22Rv1 (cell line): ENCODE results near the gene BAHCC1.

Experiments
- ZFX ChIP-seq: fragments of 450-650 bp; IDR thresholded peaks from 2 replicates; pipeline ENCODE4 v1.6.1; 2017; ENCODE audit warnings: antibody characterized with exemption, borderline replicate concordance
- TF ChIP-seq, protein P1 (sequence below): fragments of 450-650 bp; IDR thresholded peaks from 2 replicates; pipeline ENCODE4 v1.5.1; 2017; ENCODE audit warnings: mild to moderate bottlenecking

DNA sequence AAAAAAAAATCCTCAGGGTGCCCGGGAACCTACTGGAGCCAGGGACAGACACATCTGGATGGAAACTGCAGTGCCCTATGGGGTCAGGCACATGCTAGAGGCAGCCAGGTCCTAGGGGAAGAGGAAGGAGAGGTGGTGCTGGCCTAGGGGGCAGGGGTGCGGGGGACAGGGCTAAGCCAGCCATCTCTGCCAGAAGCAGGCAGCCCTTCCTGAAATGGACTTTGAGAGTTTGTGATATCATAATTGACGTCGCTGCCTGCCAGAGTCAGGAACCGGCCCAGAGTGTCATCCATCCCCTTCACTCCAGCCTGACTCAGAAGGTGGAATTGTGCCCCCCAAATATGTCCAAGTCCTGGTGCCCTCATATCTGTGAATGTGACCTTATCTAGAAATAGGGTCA lies 25.0 kb upstream of the BAHCC1 start:
- TF ChIP-seq, protein P1, sequence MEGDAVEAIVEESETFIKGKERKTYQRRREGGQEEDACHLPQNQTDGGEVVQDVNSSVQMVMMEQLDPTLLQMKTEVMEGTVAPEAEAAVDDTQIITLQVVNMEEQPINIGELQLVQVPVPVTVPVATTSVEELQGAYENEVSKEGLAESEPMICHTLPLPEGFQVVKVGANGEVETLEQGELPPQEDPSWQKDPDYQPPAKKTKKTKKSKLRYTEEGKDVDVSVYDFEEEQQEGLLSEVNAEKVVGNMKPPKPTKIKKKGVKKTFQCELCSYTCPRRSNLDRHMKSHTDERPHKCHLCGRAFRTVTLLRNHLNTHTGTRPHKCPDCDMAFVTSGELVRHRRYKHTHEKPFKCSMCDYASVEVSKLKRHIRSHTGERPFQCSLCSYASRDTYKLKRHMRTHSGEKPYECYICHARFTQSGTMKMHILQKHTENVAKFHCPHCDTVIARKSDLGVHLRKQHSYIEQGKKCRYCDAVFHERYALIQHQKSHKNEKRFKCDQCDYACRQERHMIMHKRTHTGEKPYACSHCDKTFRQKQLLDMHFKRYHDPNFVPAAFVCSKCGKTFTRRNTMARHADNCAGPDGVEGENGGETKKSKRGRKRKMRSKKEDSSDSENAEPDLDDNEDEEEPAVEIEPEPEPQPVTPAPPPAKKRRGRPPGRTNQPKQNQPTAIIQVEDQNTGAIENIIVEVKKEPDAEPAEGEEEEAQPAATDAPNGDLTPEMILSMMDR: no peak
- no peak for TF ChIP-seq ZFX
